H9 (cell line): Measurements from ENCODE around the gene GANAB. TPM values are rescaled to one million over a fixed set of nuclear protein-coding genes. Genes with fewer than 3 reads are reported as not detected.
"Not testable (repeated sequence)": the region's sequence is repeated elsewhere in the genome, so short reads cannot be mapped to it uniquely, and the experiment has no call there.

Experiments
- DNase-seq: peaks from one replicate; pipeline ENCODE4 v3.0.0-alpha.2; 2017
- H2AFZ ChIP-seq: one replicate; pipeline ENCODE4 v1.6.1; 2013; ENCODE audit warnings: mild to moderate bottlenecking, low read length, control low read depth, moderate library complexity
- H2AK5ac ChIP-seq: 2 replicates; pipeline ENCODE4 v1.6.1; 2013; ENCODE audit warnings: low read length, control low read depth, mixed read lengths; ENCODE audit not compliant: insufficient read length
- H2BK120ac ChIP-seq: one replicate; pipeline ENCODE4 v1.6.1; 2013; ENCODE audit warnings: low read depth, mild to moderate bottlenecking, low read length, control low read depth, inconsistent platforms; ENCODE audit not compliant: poor library complexity, severe bottlenecking
- H2BK12ac ChIP-seq: 2 replicates; pipeline ENCODE4 v1.6.1; 2013; ENCODE audit warnings: low read length, control low read depth, mixed read lengths, low read depth; ENCODE audit not compliant: insufficient read length
- H2BK15ac ChIP-seq: 2 replicates; pipeline ENCODE4 v1.6.1; 2013; ENCODE audit warnings: low read depth, low read length, control low read depth
- H2BK20ac ChIP-seq: one replicate; pipeline ENCODE4 v1.6.1; 2013; ENCODE audit warnings: low read depth, mild to moderate bottlenecking, low read length, control low read depth, inconsistent platforms; ENCODE audit not compliant: poor library complexity, severe bottlenecking
- H2BK5ac ChIP-seq: 2 replicates; pipeline ENCODE4 v1.6.1; 2013; ENCODE audit warnings: low read length, control low read depth, mixed read lengths; ENCODE audit not compliant: insufficient read length
- H3K14ac ChIP-seq: 2 replicates; pipeline ENCODE4 v1.6.1; 2013; ENCODE audit warnings: low read length, control low read depth; ENCODE audit not compliant: insufficient read depth
- H3K18ac ChIP-seq: 2 replicates; pipeline ENCODE4 v1.6.1; 2013; ENCODE audit warnings: low read depth, mild to moderate bottlenecking, mixed read lengths, low read length, control low read depth; ENCODE audit not compliant: insufficient read length
- H3K23ac ChIP-seq: 2 replicates; pipeline ENCODE4 v1.6.1; 2013; ENCODE audit warnings: low read length, control low read depth, mixed read lengths, low read depth; ENCODE audit not compliant: insufficient read length
- H3K23me2 ChIP-seq: 2 replicates; pipeline ENCODE4 v1.6.1; 2013; ENCODE audit warnings: low read depth, mild to moderate bottlenecking, mixed read lengths, low read length, control low read depth; ENCODE audit not compliant: insufficient read length, poor library complexity, severe bottlenecking
- H3K27ac ChIP-seq: 2 replicates; pipeline ENCODE4 v1.5.1; 2013; ENCODE audit warnings: low read length, control low read depth, mixed read lengths, low read depth; ENCODE audit not compliant: insufficient read length
- H3K27me3 ChIP-seq: 2 replicates; pipeline ENCODE4 v1.6.1; 2013; ENCODE audit warnings: low read length, control low read depth, inconsistent platforms; ENCODE audit not compliant: insufficient read depth
- H3K4ac ChIP-seq: 2 replicates; pipeline ENCODE4 v1.6.1; 2013; ENCODE audit warnings: low read depth, mild to moderate bottlenecking, control low read depth, inconsistent platforms, low read length, moderate library complexity
- H3K4me1 ChIP-seq: 2 replicates; pipeline ENCODE4 v1.6.1; 2013; ENCODE audit warnings: low read length, control low read depth, inconsistent platforms; ENCODE audit not compliant: insufficient read depth
- H3K4me2 ChIP-seq: 2 replicates; pipeline ENCODE4 v1.6.1; 2013; ENCODE audit warnings: low read length, control low read depth, mixed read lengths; ENCODE audit not compliant: insufficient read length, insufficient read depth
- H3K56ac ChIP-seq: 2 replicates; pipeline ENCODE4 v1.6.1; 2013; ENCODE audit warnings: low read depth, mild to moderate bottlenecking, mixed read lengths, low read length, control low read depth; ENCODE audit not compliant: insufficient read length
- H3K79me1 ChIP-seq: 2 replicates; pipeline ENCODE4 v1.6.1; 2013; ENCODE audit warnings: low read depth, mild to moderate bottlenecking, moderate library complexity, low read length, control low read depth, inconsistent platforms; ENCODE audit not compliant: insufficient read depth, poor library complexity, severe bottlenecking
- H3K79me2 ChIP-seq: 2 replicates; pipeline ENCODE4 v1.6.1; 2013; ENCODE audit warnings: low read length, control low read depth, inconsistent platforms; ENCODE audit not compliant: insufficient read depth
- H3K9ac ChIP-seq: 2 replicates; pipeline ENCODE4 v1.6.1; 2013; ENCODE audit warnings: low read length, control low read depth, mixed read lengths; ENCODE audit not compliant: insufficient read length; ENCODE audit errors: extremely low read depth
- H3K9me3 ChIP-seq: one replicate; pipeline ENCODE4 v1.6.1; 2013; ENCODE audit warnings: low read depth, low read length, inconsistent platforms; ENCODE audit not compliant: control insufficient read depth
- H3T11ph ChIP-seq: one replicate; pipeline ENCODE4 v1.6.1; 2013; ENCODE audit warnings: mild to moderate bottlenecking, low read length, control low read depth, inconsistent platforms
- H4K20me1 ChIP-seq: one replicate; pipeline ENCODE4 v1.6.1; 2013; ENCODE audit not compliant: control insufficient read depth, insufficient read length, insufficient read depth
- H4K5ac ChIP-seq: 2 replicates; pipeline ENCODE4 v1.6.1; 2013; ENCODE audit warnings: low read depth, mild to moderate bottlenecking, mixed read lengths, low read length, control low read depth; ENCODE audit not compliant: insufficient read length
- H4K8ac ChIP-seq: replicated peaks from 2 replicates; pipeline ENCODE4 v1.6.1; 2013; ENCODE audit warnings: low read length, control low read depth, mixed read lengths, low read depth; ENCODE audit not compliant: insufficient read length
- H4K91ac ChIP-seq: 2 replicates; pipeline ENCODE4 v1.6.1; 2013; ENCODE audit warnings: low read depth, mild to moderate bottlenecking, moderate library complexity, mixed read lengths, low read length, control low read depth; ENCODE audit not compliant: insufficient read length
- H3K27ac Mint-ChIP-seq, 3 experiments: 2 replicates in 2 of 3; 3 replicates in 1 of 3; pipeline ENCODE4 v1.8.0; 2020 to 2021; ENCODE audit warnings: mixed read lengths in 3 of 3, mild to moderate bottlenecking in 1 of 3, moderate library complexity in 1 of 3
- H3K27me3 Mint-ChIP-seq: 2 replicates; pipeline ENCODE4 v1.8.0; 2021; ENCODE audit warnings: low read depth, mild to moderate bottlenecking, moderate library complexity, mixed read lengths
- H3K36me3 Mint-ChIP-seq, 3 experiments: 2 replicates in 2 of 3; 3 replicates in 1 of 3; pipeline ENCODE4 v1.8.0; 2020 to 2021; ENCODE audit warnings: low read depth in 3 of 3, mixed read lengths in 3 of 3; ENCODE audit not compliant: insufficient read depth in 1 of 3
- H3K4me1 Mint-ChIP-seq, 2 experiments: 2 replicates each; pipeline ENCODE4 v1.8.0; 2020; ENCODE audit warnings: mixed read lengths in 2 of 2
- H3K4me3 Mint-ChIP-seq, 2 experiments: 2 replicates in 1 of 2; 3 replicates in 1 of 2; pipeline ENCODE4 v1.8.0; 2020 to 2021; ENCODE audit warnings: mild to moderate bottlenecking in 2 of 2, mixed read lengths in 2 of 2, moderate library complexity in 1 of 2
- H3K9me3 Mint-ChIP-seq, 2 experiments: 2 replicates in 1 of 2; 3 replicates in 1 of 2; pipeline ENCODE4 v1.8.0; 2020; ENCODE audit warnings: mild to moderate bottlenecking in 2 of 2, mixed read lengths in 2 of 2, moderate library complexity in 1 of 2
- WGBS: extraction: QIAGEN DNeasy Blood & Tissue Kit; methylation state at CpG from one replicate; pipeline ENCODE4 v1.1.7; 2013; ENCODE audit warnings: missing lambda C conversion rate, low lambda C conversion rate, mixed read lengths; ENCODE audit not compliant: insufficient read length; ENCODE audit errors: extremely low coverage; 5-methylcytosine and 5-hydroxymethylcytosine counted together
- total RNA-seq: library from RNA; stranded (reverse); gene quantifications from 2 replicates; pipeline ENCODE4 v1.2.1, GENCODE V29; 2021

Gene GANAB
- total RNA-seq, 1 experiment from 2014 or later = 387 TPM

- H3K56ac ChIP-seq, H2BK12ac ChIP-seq, H3K79me1 ChIP-seq, H3K4me1 Mint-ChIP-seq, H3K4me2 ChIP-seq, H3K9me3 ChIP-seq, H3T11ph ChIP-seq, H3K4me1 ChIP-seq, H4K20me1 ChIP-seq, H3K18ac ChIP-seq, H3K9me3 Mint-ChIP-seq, H3K27me3 ChIP-seq, H3K79me2 ChIP-seq, H4K8ac ChIP-seq, H4K91ac ChIP-seq, H2BK120ac ChIP-seq, H2BK15ac ChIP-seq, H3K27ac ChIP-seq, H3K4ac ChIP-seq, H3K27ac Mint-ChIP-seq, H3K9ac ChIP-seq, H3K23ac ChIP-seq, H3K4me3 Mint-ChIP-seq, DNase-seq, H3K23me2 ChIP-seq, H3K14ac ChIP-seq, H3K27me3 Mint-ChIP-seq, H2AFZ ChIP-seq, H2BK5ac ChIP-seq, H2BK20ac ChIP-seq, H2AK5ac ChIP-seq, H4K5ac ChIP-seq: not testable (repeated sequence)
- no CpG with 5 or more reads among the region's 4 CpGs for WGBS
- peaks cover 3 to 51% (median 49%) of the 10 kb centered on the region in 3 experiments; a peak in 6 of 7 replicates for H3K36me3 Mint-ChIP-seq
Measured at GRCh38 chr11:62581735-62582134, 64.7 kb downstream of the GANAB start.
